HEK293 (cell line): Measurements from ENCODE around the gene VDAC1.

Source experiments
- CTCF ChIA-PET: fragments of 350-600 bp; formaldehyde crosslinking; extraction: SDS; loops from one replicate; lab custom pipeline; 2021; ENCODE audit warnings: antibody characterized with exemption; lab: Yijun Ruan, JAX
- POLR2A ChIA-PET: fragments of 300-600 bp; formaldehyde crosslinking; extraction: SDS; loops from one replicate; lab custom pipeline; 2020; ENCODE audit warnings: antibody characterized with exemption, inconsistent platforms; lab: Yijun Ruan, JAX
- H3K27ac ChIP-seq: fragments of 200-500 bp; sonication (Bioruptor generic); 2 replicates; pipeline ENCODE4 v1.5.1; 2014; ENCODE audit warnings: low read depth, low read length, control low read depth, inconsistent platforms; ENCODE audit errors: extremely low read depth
- H3K36me3 ChIP-seq, 2 experiments: fragments of 200-500 bp in 1 of 2; sonication (Bioruptor generic) in 1 of 2; 1 replicate in 1 of 2; 2 replicates in 1 of 2; pipeline ENCODE4 v1.5.1; 2014 to 2017; ENCODE audit warnings: inconsistent platforms in 2 of 2, low read length in 2 of 2; ENCODE audit not compliant: control insufficient read depth in 2 of 2, insufficient read depth in 1 of 2
- H3K4me1 ChIP-seq: fragments of 200-500 bp; sonication (Bioruptor generic); 2 replicates; pipeline ENCODE4 v1.5.1; 2014; ENCODE audit warnings: mild to moderate bottlenecking, low read length, inconsistent platforms; ENCODE audit not compliant: control insufficient read depth, insufficient read depth
- H3K4me3 ChIP-seq: 2 replicates; pipeline ENCODE4 v1.5.1; 2011; ENCODE audit warnings: low read depth, mild to moderate bottlenecking, control low read depth, low read length, moderate library complexity
- H3K9me3 ChIP-seq: fragments of 200-500 bp; sonication (Bioruptor generic); 2 replicates; pipeline ENCODE4 v1.5.1; 2014; ENCODE audit warnings: low read depth, low read length, inconsistent platforms; ENCODE audit not compliant: control insufficient read depth, insufficient read depth
- FEZF1 ChIP-seq: fragments of 450-650 bp; formaldehyde crosslinking; IDR thresholded peaks from 2 replicates; pipeline ENCODE4 v1.5.1; 2016; ENCODE audit warnings: missing biosample characterization, missing genetic modification characterization
- KLF16 ChIP-seq: fragments of 450-650 bp; formaldehyde crosslinking; IDR thresholded peaks from 2 replicates; pipeline ENCODE4 v1.5.1; 2017; ENCODE audit warnings: missing biosample characterization, missing genetic modification characterization
- OSR2 ChIP-seq: fragments of 450-650 bp; formaldehyde crosslinking; IDR thresholded peaks from 2 replicates; pipeline ENCODE4 v1.5.1; 2016; ENCODE audit warnings: missing biosample characterization, missing genetic modification characterization
- OVOL3 ChIP-seq: fragments of 450-650 bp; formaldehyde crosslinking; IDR thresholded peaks from 2 replicates; pipeline ENCODE4 v1.5.1; 2016; ENCODE audit warnings: missing biosample characterization, missing genetic modification characterization
- PRDM10 ChIP-seq: fragments of 450-650 bp; formaldehyde crosslinking; IDR thresholded peaks from 2 replicates; pipeline ENCODE4 v1.5.1; 2016; ENCODE audit warnings: missing biosample characterization, missing genetic modification characterization
- PRDM6 ChIP-seq: fragments of 450-650 bp; formaldehyde crosslinking; IDR thresholded peaks from 2 replicates; pipeline ENCODE4 v1.5.1; 2017; ENCODE audit warnings: missing biosample characterization, missing genetic modification characterization
- SETDB1 ChIP-seq: IDR thresholded peaks from one replicate; pipeline ENCODE4 v1.6.1; 2017; ENCODE audit warnings: mild to moderate bottlenecking, low read length, moderate library complexity, mixed read lengths; ENCODE audit not compliant: insufficient read length
- SP7 ChIP-seq: fragments of 450-650 bp; formaldehyde crosslinking; IDR thresholded peaks from 2 replicates; pipeline ENCODE4 v1.5.1; 2016; ENCODE audit warnings: missing biosample characterization, missing genetic modification characterization
- YY2 ChIP-seq: fragments of 450-650 bp; formaldehyde crosslinking; IDR thresholded peaks from 2 replicates; pipeline ENCODE4 v1.5.1; 2016; ENCODE audit warnings: missing biosample characterization, missing genetic modification characterization
- ZBTB48 ChIP-seq: fragments of 450-650 bp; formaldehyde crosslinking; IDR thresholded peaks from 2 replicates; pipeline ENCODE4 v1.5.1; 2016; ENCODE audit warnings: missing biosample characterization, missing genetic modification characterization
- ZNF132 ChIP-seq: fragments of 450-650 bp; formaldehyde crosslinking; IDR thresholded peaks from 2 replicates; pipeline ENCODE4 v1.5.1; 2017; ENCODE audit warnings: missing biosample characterization, missing genetic modification characterization, borderline replicate concordance
- ZNF280C ChIP-seq: fragments of 450-650 bp; formaldehyde crosslinking; IDR thresholded peaks from 2 replicates; pipeline ENCODE4 v1.5.1; 2016; ENCODE audit warnings: missing biosample characterization, missing genetic modification characterization
- ZNF302 ChIP-seq: fragments of 450-650 bp; formaldehyde crosslinking; IDR thresholded peaks from 2 replicates; pipeline ENCODE4 v1.5.1; 2016; ENCODE audit warnings: missing biosample characterization, missing genetic modification characterization, low read depth
- ZNF335 ChIP-seq: fragments of 450-650 bp; formaldehyde crosslinking; conservative IDR thresholded peaks from 2 replicates; pipeline ENCODE4 v1.5.1; 2016; ENCODE audit warnings: missing biosample characterization, missing genetic modification characterization
- ZNF416 ChIP-seq: fragments of 450-650 bp; formaldehyde crosslinking; IDR thresholded peaks from 2 replicates; pipeline ENCODE4 v1.5.1; 2016; ENCODE audit warnings: missing biosample characterization, missing genetic modification characterization
- ZNF529 ChIP-seq: fragments of 450-650 bp; formaldehyde crosslinking; IDR thresholded peaks from 2 replicates; pipeline ENCODE4 v1.5.1; 2017; ENCODE audit warnings: missing genetic modification characterization, missing biosample characterization; ENCODE audit not compliant: insufficient replicate concordance
- ZNF549 ChIP-seq: fragments of 450-650 bp; IDR thresholded peaks from 2 replicates; pipeline ENCODE4 v1.5.1; 2018; ENCODE audit warnings: missing biosample characterization, missing genetic modification characterization, mild to moderate bottlenecking, inconsistent platforms, moderate library complexity
- ZNF561 ChIP-seq: fragments of 450-650 bp; IDR thresholded peaks from 2 replicates; pipeline ENCODE4 v1.5.1; 2018; ENCODE audit warnings: missing biosample characterization, missing genetic modification characterization, borderline replicate concordance
- ZNF776 ChIP-seq: fragments of 450-650 bp; formaldehyde crosslinking; IDR thresholded peaks from 2 replicates; pipeline ENCODE4 v1.5.0; 2017; ENCODE audit warnings: missing biosample characterization, missing genetic modification characterization, borderline replicate concordance
- ZSCAN5A ChIP-seq: fragments of 450-650 bp; formaldehyde crosslinking; IDR thresholded peaks from 2 replicates; pipeline ENCODE4 v1.5.1; 2016; ENCODE audit warnings: missing biosample characterization, missing genetic modification characterization

Gene VDAC1

GRCh38 chr5:133939668-133940067 lies 65.1 kb downstream of the VDAC1 start:
- CTCF ChIA-PET: interaction anchor here (3.1 kb wide), 1 partner anchor 70 kb away, joined by 12 read pairs; no protein-coding TSS in a partner anchor
- H3K9me3 ChIP-seq: no peaks in the 10 kb centered on the region
- POLR2A ChIA-PET: no interaction called here
- H3K27ac ChIP-seq: no peak overlapping the region
- no peak overlapping the region for H3K4me3 ChIP-seq
- TF ChIP-seq ZSCAN5A (tag by site-specific recombination) (0 out of 2 replicates have a peak, but pooled peaks have one; percentile 30), ZNF280C (tag by site-specific recombination) (no peak), ZNF561 (tag by site-specific recombination) (no peak)
- peaks cover 12% of the 10 kb centered on the region for H3K4me1 ChIP-seq
- no peaks in the 10 kb centered on the region for H3K36me3 ChIP-seq

- CTCF ChIA-PET: interaction anchor here (0.9 to 3.1 kb wide), 3 partner anchors 8 to 449 kb away, joined by 3 to 12 read pairs (median 4); no protein-coding TSS in a partner anchor
- H3K27ac ChIP-seq: peak overlapping the region; percentile 3; the same call in 1 of the 2 replicates
- POLR2A ChIA-PET: interaction anchor here (1.3 kb wide), 1 partner anchor 9 kb away, joined by 4 read pairs; no protein-coding TSS in a partner anchor
Observed at GRCh38 chr5:133938929-133939328, 65.8 kb downstream of the VDAC1 start.

GRCh38 chr5:133938039-133938821 lies 66.5 kb downstream of the VDAC1 start:
- Histone ChIP-seq H3K27ac (peak overlapping the region; percentile 59; the same call in 1 of the 2 replicates), H3K36me3 (no peaks in the 10 kb centered on the region), H3K4me3 (no peak overlapping the region), H3K4me1 (peaks cover 12% of the 10 kb centered on the region), H3K9me3 (no peaks in the 10 kb centered on the region)
- CTCF ChIA-PET: interaction anchor here (0.6 to 3.1 kb wide), 5 partner anchors 9 to 527 kb away, joined by 3 to 12 read pairs (median 3); no protein-coding TSS in a partner anchor
- POLR2A ChIA-PET: interaction anchor here (0.5 to 1.3 kb wide), 3 partner anchors 8 to 1547 kb away, joined by 4 to 6 read pairs (median 4); no protein-coding TSS in a partner anchor
- 0 out of 2 replicates have a peak, but pooled peaks have one; percentile 30 for TF ChIP-seq SP7 (tag by site-specific recombination)
- TF ChIP-seq OSR2 (tag by site-specific recombination): peak; percentile 21; the same call in 1 of the 2 replicates
- 0 out of 2 replicates have a peak, but pooled peaks have one; percentile 11 for TF ChIP-seq YY2 (tag by site-specific recombination)
- TF ChIP-seq ZNF335 (tag by site-specific recombination): no peak
- TF ChIP-seq OVOL3 (tag by site-specific recombination): no peak
- TF ChIP-seq ZNF132 (tag by site-specific recombination): no peak
- TF ChIP-seq PRDM10: peak; percentile 69
- TF ChIP-seq ZNF416 (tag by site-specific recombination): peak; percentile 64; the same call in 1 of the 2 replicates
- TF ChIP-seq KLF16 (tag by site-specific recombination): peak; percentile 65; the same call in 1 of the 2 replicates
- TF ChIP-seq SETDB1: peak; percentile 32
- TF ChIP-seq PRDM6 (tag by site-specific recombination): peak; percentile 93
- no peak for TF ChIP-seq ZNF776 (tag by site-specific recombination)
- peak; percentile 37; the same call in 1 of the 2 replicates for TF ChIP-seq ZBTB48 (tag by site-specific recombination)
- TF ChIP-seq ZNF302 (tag by site-specific recombination): 0 out of 2 replicates have a peak, but pooled peaks have one; percentile 41
- no peak for TF ChIP-seq ZNF529 (tag by site-specific recombination)
- peak; percentile 56 for TF ChIP-seq FEZF1 (tag by site-specific recombination)

More at GRCh38 chr5:133938929-133939328, 65.8 kb downstream of the VDAC1 start:
- H3K4me3 ChIP-seq: no peak overlapping the region
- no peaks in the 10 kb centered on the region for H3K36me3 ChIP-seq
- no peak for TF ChIP-seq ZBTB48 (tag by site-specific recombination)
- TF ChIP-seq ZNF549 (tag by site-specific recombination): no peak
- TF ChIP-seq ZNF561 (tag by site-specific recombination): no peak
- peaks cover 12% of the 10 kb centered on the region for H3K4me1 ChIP-seq
- H3K9me3 ChIP-seq: no peaks in the 10 kb centered on the region
